C4-2B (cell line): ENCODE results near the gene FAM227B.

Source experiments
- CTCF ChIP-seq: fragments of 450-650 bp; conservative IDR thresholded peaks from 2 replicates; pipeline ENCODE4 v1.5.1; 2017; ENCODE audit warnings: mild to moderate bottlenecking
- ZFX ChIP-seq: fragments of 450-650 bp; IDR thresholded peaks from 2 replicates; pipeline ENCODE4 v1.6.1; 2017

GRCh38 chr15:49343546-49343945 lies 277.1 kb downstream of the FAM227B start:
- TF ChIP-seq CTCF (no peak), ZFX (no peak)
